GM13977 (cell line): ENCODE measurements around the gene TRIM10.
"Not testable (repeated sequence)": the region's sequence is repeated elsewhere in the genome, so short reads cannot be mapped to it uniquely, and the experiment has no call there.

ENCODE experiments used
- DNase-seq: peaks from one replicate; pipeline ENCODE4 v3.0.0; 2012; ENCODE audit warnings: low spot score
- in situ Hi-C: fragments of 300-500 bp; cut with MboI; formaldehyde crosslinking; loops from one replicate; pipeline ENCODE4 v1.12.0; 2022; ENCODE audit warnings: low sequenced_read_pairs, low pct_unique_long_range_greater_than_20kb, mixed read lengths, inconsistent platforms; ENCODE audit not compliant: unreplicated experiment
- TF ChIP-seq, protein P1 (sequence below): IDR thresholded peaks from 2 replicates; pipeline ENCODE4 v1.5.1; 2012; ENCODE audit warnings: mild to moderate bottlenecking, control low read depth; ENCODE audit not compliant: insufficient read depth; ENCODE audit errors: extremely low read depth, missing control alignments

The TRIM10 gene

DNA sequence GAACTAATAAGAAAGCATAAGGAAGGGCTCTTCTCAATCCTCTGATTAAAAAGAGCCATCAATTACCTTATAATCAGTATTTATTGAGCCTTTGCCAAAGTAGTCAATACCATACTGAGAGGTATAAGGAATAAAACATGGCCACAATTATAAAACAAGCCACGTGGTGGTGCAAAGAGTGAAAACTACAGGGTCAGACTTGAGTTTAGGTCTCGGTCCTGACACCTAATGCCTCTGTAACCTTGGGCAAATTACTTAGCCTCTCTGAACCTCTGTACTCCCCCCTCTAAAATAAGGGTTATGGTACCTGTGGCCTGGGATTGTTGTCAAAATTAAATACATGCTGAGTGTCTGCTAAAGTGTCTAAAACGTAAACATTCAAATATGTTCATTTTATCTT is 11.8 kb downstream of the TRIM10 start:
- DNase-seq = no peak
- TF ChIP-seq, protein P1, sequence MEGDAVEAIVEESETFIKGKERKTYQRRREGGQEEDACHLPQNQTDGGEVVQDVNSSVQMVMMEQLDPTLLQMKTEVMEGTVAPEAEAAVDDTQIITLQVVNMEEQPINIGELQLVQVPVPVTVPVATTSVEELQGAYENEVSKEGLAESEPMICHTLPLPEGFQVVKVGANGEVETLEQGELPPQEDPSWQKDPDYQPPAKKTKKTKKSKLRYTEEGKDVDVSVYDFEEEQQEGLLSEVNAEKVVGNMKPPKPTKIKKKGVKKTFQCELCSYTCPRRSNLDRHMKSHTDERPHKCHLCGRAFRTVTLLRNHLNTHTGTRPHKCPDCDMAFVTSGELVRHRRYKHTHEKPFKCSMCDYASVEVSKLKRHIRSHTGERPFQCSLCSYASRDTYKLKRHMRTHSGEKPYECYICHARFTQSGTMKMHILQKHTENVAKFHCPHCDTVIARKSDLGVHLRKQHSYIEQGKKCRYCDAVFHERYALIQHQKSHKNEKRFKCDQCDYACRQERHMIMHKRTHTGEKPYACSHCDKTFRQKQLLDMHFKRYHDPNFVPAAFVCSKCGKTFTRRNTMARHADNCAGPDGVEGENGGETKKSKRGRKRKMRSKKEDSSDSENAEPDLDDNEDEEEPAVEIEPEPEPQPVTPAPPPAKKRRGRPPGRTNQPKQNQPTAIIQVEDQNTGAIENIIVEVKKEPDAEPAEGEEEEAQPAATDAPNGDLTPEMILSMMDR = no peak
- in situ Hi-C loops = no loop called here

- DNase-seq = no peak
- TF ChIP-seq, protein P1 = no peak
- in situ Hi-C loops = no loop called here
These were observed 13.9 kb downstream of the TRIM10 start for GRCh38 chr6:30147096-30147495.

- in situ Hi-C loops = no loop called here
- DNase-seq = no peak
- TF ChIP-seq, protein P1 = no peak
These were observed 15.2 kb downstream of the TRIM10 start for GRCh38 chr6:30145818-30146217.

GRCh38 chr6:30144811-30145210 is 16.2 kb downstream of the TRIM10 start:
- in situ Hi-C loops = no loop called here
- TF ChIP-seq, protein P1 = no peak
- DNase-seq = no peak

- no peak for DNase-seq
- TF ChIP-seq, protein P1 = no peak
These were observed 17.2 kb downstream of the TRIM10 start for GRCh38 chr6:30143780-30144179.

DNA sequence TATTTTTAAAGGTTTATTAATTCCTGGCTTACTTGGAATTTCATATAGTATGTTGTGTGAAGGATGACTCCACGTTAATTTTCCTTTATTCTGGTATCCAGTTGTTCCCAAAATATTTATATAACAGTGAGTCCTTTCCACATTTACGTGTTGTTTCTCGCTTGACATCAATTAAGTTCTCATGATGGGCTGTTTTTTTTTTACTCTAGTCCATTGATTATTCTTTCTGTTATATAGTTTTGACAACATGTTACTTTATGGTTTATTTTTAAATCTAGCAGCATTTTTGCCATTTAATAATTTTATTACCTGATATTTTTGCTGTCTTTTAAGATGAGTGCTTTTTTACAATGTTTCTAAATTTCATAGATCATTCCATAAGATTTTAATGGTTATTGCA is 18.3 kb downstream of the TRIM10 start:
- DNase-seq = no peak
- TF ChIP-seq, protein P1 = no peak
- in situ Hi-C loops = no loop called here

More at GRCh38 chr6:30143780-30144179, 17.2 kb downstream of the TRIM10 start:
- in situ Hi-C loops = no loop called here

- DNase-seq, in situ Hi-C loops: not testable (repeated sequence)
These were observed 20.8 kb downstream of the TRIM10 start for GRCh38 chr6:30140240-30140639.
